ENCODE results near the gene MTPN.

DNA sequence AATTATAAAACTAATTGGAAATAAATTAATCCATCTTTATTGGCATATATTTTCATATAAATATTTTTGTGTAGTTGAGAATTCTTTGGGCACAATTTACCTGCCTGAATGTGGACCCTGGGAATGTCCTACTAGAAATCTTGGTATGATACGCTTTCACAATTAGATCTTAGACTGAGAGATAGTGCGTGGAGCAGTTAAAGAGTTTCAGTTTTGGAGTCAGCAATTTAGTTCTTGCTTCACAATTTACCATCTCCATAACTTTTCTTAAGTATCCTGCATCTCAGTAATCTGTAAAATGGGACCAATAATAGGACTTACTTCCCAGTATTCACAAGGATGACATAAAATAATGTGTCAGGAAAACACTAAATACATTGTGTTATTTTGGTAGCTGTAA lies 2.0 kb downstream of the MTPN start:
- TF ChIP-seq NFRKB (IDR thresholded peaks at IDR 0.05) (no peak), ZNF384 (IDR thresholded peaks at IDR 0.05) (no peak), BHLHE40 (IDR thresholded peaks at IDR 0.05; ENCODE audit: borderline replicate concordance) (no peak), SUZ12 (IDR thresholded peaks at IDR 0.05) (no peak), SP1 (IDR thresholded peaks at IDR 0.05) (no peak), FOXM1 (IDR thresholded peaks at IDR 0.05; ENCODE audit: borderline replicate concordance) (no peak), TARDBP (IDR thresholded peaks at IDR 0.05) (no peak), L3MBTL2 (conservative IDR thresholded peaks at IDR 0.05) (no peak)
- TF ChIP-seq, protein P1, sequence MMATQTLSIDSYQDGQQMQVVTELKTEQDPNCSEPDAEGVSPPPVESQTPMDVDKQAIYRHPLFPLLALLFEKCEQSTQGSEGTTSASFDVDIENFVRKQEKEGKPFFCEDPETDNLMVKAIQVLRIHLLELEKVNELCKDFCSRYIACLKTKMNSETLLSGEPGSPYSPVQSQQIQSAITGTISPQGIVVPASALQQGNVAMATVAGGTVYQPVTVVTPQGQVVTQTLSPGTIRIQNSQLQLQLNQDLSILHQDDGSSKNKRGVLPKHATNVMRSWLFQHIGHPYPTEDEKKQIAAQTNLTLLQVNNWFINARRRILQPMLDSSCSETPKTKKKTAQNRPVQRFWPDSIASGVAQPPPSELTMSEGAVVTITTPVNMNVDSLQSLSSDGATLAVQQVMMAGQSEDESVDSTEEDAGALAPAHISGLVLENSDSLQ (IDR thresholded peaks at IDR 0.05): no peak
